HFFc6 (cell line): Measurements from ENCODE around the gene MREG. TPM values are rescaled to one million over a fixed set of nuclear protein-coding genes. Genes with fewer than 3 reads are reported as not detected.
"Not testable (repeated sequence)": the region's sequence is repeated elsewhere in the genome, so short reads cannot be mapped to it uniquely, and the experiment has no call there.

ENCODE experiments used
- DNase-seq: peaks from one replicate; pipeline ENCODE4 v3.0.0-alpha.2; 2018
- H3K27ac Mint-ChIP-seq: 2 replicates; pipeline ENCODE4 v1.8.0; 2020; ENCODE audit warnings: mild to moderate bottlenecking, mixed read lengths
- H3K27me3 Mint-ChIP-seq: 2 replicates; pipeline ENCODE4 v1.8.0; 2021; ENCODE audit warnings: mild to moderate bottlenecking, moderate library complexity, mixed read lengths; ENCODE audit not compliant: insufficient read depth
- H3K36me3 Mint-ChIP-seq: 2 replicates; pipeline ENCODE4 v1.8.0; 2021; ENCODE audit warnings: low read depth, mixed read lengths
- H3K4me1 Mint-ChIP-seq: 2 replicates; pipeline ENCODE4 v1.8.0; 2020; ENCODE audit warnings: low read depth, mixed read lengths
- H3K4me3 Mint-ChIP-seq: 2 replicates; pipeline ENCODE4 v1.8.0; 2020; ENCODE audit warnings: mild to moderate bottlenecking, moderate library complexity, mixed read lengths
- H3K9me3 Mint-ChIP-seq: 2 replicates; pipeline ENCODE4 v1.8.0; 2020; ENCODE audit warnings: mild to moderate bottlenecking, mixed read lengths
- CTCF ChIP-seq: fragments of 200-600 bp; sonication (generic); IDR thresholded peaks from 2 replicates; pipeline ENCODE4 v1.5.0; 2021; ENCODE audit warnings: antibody characterized with exemption, mild to moderate bottlenecking
- total RNA-seq, 6 experiments: library from RNA; stranded (reverse); fragmentation: NEBNext Ultra II Directional; extraction: Animal tissue kit (Norgen Biotek cat#: 25700); gene quantifications; 2 replicates in 1 of 6; 3 replicates in 5 of 6; pipeline ENCODE4 v1.2.3, GENCODE V29; 2021

The MREG gene
- total RNA-seq, 6 experiments from 2014 or later, result 2.0 to 3.5 (median 3.2) TPM

DNA sequence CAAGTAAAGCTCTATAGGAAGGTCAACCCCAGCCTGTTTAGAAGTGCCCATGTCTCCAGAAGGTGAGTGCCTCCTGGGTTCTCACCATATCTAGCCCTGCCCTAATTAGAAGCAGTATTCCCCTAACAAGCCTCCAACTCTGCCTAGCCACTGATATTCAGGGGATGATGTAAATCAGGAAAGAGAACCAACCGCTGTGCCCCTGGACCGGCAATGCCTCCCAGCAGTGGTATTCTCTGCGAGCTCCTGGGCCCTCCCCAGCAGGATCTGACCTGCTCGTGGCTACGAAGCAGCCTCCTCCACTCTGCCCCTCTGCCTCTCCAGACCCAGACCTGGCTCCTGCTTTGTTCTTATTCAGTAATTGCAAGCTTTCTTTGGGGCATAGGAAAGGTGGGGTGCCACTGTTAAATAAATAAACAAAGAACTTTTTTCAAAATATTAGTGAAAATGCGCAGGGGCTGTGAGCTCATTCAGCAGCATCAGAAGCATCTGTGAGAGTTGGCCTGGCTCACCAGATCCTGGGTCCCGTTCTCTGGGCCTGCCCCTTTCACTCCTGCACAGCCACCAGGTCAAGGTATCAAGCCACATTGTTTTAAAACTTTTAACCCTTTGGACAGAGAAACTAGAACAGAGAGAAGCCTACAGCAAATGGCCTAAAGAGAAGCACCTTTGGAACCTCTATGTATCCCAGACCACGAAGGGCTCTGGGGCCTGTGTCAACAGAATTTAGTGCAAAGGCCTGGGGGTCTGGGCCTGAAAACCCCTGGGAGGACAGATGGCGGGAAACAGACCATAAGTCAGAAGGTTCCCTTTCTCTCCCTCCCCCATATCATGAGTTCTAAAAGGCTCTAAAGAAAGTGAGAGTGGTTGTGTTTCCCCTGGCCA, 11.9 kb downstream of the MREG start:
- peaks cover 2% of the 10 kb centered on the region for H3K27me3 Mint-ChIP-seq
- H3K36me3 Mint-ChIP-seq, result no peaks in the 10 kb centered on the region
- DNase-seq, result no peak
- H3K4me3 Mint-ChIP-seq, result no peak overlapping the region
- H3K4me1 Mint-ChIP-seq, result peaks cover 6% of the 10 kb centered on the region
- no peak for TF ChIP-seq CTCF
- H3K27ac Mint-ChIP-seq, result no peak overlapping the region
- no peaks in the 10 kb centered on the region for H3K9me3 Mint-ChIP-seq

DNA sequence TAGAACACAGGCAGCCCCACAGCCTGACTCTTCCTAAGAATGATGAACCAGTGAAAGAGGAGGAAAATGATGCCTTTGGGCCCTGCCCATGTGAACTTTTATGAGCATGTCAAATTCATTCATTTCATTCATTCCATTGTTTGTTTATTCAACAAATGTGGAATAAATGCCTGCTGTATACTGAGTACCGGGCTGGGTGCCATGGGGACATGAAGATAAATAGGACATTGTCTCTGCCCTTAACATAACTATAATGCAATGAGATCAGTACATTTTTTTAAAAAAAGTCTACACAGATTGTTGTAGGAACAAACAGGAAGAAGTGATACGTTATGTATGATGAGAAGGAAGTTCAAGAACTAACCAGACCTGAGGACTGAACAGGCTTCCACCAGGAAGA, 14.7 kb downstream of the MREG start:
- no peak overlapping the region for H3K27ac Mint-ChIP-seq
- TF ChIP-seq CTCF, result no peak
- H3K4me1 Mint-ChIP-seq, result no peaks in the 10 kb centered on the region
- H3K36me3 Mint-ChIP-seq, result no peaks in the 10 kb centered on the region; the same call in 1 of the 2 replicates
- no peaks in the 10 kb centered on the region for H3K9me3 Mint-ChIP-seq
- peak; percentile 28 for DNase-seq
- H3K27me3 Mint-ChIP-seq, result peaks cover 2% of the 10 kb centered on the region
- no peak overlapping the region for H3K4me3 Mint-ChIP-seq

DNA sequence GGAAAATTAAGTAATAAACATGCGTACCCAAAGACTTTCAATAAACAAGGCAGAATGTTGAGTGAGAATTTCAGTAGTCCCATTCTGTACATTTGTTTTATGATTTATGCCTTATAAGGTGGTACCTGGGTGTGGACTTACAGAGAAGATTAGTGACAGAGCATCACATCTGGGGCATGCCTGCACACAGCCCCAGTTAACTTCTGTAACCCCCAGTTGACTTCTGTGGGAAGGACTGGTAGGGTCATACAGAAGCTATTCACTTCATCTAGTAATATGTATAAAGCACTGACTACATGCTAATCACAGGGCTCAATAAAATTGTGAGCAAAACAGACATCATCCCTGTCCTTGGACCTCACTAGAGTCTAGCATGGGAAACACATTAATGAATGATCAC, 16.1 kb downstream of the MREG start:
- H3K36me3 Mint-ChIP-seq, result no peaks in the 10 kb centered on the region; the same call in none of the 2 replicates
- no peak overlapping the region for H3K27ac Mint-ChIP-seq
- DNase-seq, result no peak
- H3K4me1 Mint-ChIP-seq, result no peaks in the 10 kb centered on the region
- no peak for TF ChIP-seq CTCF
- H3K27me3 Mint-ChIP-seq, result peaks cover 5% of the 10 kb centered on the region
- no peaks in the 10 kb centered on the region for H3K9me3 Mint-ChIP-seq
- H3K4me3 Mint-ChIP-seq, result no peak overlapping the region

DNA sequence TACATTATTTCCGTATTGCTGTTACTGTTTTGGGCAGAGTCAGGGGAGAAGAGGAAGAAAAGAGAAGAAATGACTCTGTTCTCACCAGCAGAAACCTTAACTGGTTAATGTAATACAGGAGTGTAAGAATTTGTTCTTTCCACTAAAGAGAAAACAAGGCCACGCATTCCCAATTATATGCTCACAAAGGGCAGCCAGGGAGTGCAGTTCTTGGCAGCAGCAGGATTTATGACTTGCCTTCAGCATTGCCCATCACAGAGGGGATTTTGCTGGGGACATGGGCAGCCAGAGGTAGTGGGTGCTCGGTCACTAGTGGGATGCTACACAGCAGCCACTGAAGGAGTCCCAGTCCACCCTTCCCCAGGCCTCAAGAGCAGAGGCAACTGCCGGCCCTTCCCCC, 18.4 kb downstream of the MREG start:
- no peak for TF ChIP-seq CTCF
- peaks cover 23% of the 10 kb centered on the region for H3K36me3 Mint-ChIP-seq
- no peak for DNase-seq
- peaks cover 19% of the 10 kb centered on the region for H3K9me3 Mint-ChIP-seq
- no peaks in the 10 kb centered on the region for H3K4me1 Mint-ChIP-seq
- H3K4me3 Mint-ChIP-seq, result no peak overlapping the region
- peaks cover 19% of the 10 kb centered on the region for H3K27me3 Mint-ChIP-seq
- H3K27ac Mint-ChIP-seq, result no peak overlapping the region

DNA sequence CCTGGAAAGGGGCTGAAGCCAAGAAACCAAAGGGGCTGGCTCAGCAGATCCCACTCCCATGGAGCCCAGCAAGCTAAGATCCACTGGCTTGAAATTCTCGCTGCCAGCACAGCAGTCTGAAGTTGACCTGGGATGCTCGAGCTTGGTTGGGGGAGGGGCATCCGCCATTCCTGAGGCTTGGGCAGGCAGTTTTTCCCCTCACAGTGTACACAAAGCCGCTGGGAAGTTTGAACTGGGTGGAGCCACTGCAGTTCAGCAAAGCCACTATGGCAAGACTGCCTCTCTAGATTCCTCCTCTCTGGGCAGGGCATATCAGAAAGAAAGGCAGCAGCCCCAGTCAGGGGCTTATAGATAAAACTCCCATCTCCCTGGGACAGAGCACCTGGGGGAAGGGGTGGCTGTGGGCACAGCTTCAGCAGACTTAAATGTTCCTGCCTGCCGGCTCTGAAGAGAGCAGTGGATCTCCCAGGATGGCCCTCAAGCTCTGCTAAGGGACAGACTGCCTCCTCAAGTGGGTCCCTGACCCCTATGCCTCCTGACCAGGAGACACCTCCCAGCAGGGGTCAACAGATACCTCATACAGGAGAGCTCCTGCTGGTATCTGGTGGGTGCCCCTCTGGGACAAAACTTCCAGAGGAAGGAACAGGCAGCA, 24.7 kb downstream of the MREG start:
- H3K27ac Mint-ChIP-seq, H3K4me1 Mint-ChIP-seq, DNase-seq, H3K4me3 Mint-ChIP-seq: not testable (repeated sequence)
- Mint-ChIP-seq H3K9me3 (peaks cover 28% of the 10 kb centered on the region), H3K36me3 (peaks cover 31% of the 10 kb centered on the region), H3K27me3 (peaks cover 24% of the 10 kb centered on the region)

DNA sequence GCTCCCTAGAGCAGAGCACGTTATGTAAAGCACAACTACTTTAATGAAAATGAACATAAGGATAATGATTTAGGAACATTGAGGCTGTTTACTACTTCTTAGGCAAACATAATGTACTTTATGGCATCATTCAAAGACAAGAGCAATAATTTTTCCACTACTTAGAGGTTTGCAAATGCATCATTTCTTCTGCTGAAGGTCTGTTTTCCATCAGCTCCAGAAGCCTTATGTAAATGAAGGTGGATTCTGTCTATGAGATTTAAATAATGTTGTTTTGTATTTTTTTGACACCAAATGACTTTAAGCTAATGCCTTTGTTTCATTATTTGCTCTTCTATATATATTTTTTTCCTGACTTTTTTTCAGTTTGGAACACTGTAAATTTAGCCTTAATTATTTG, 28.1 kb downstream of the MREG start:
- Mint-ChIP-seq H3K9me3 (peaks cover 12% of the 10 kb centered on the region), H3K36me3 (peaks cover 13% of the 10 kb centered on the region), H3K27me3 (peaks cover 9% of the 10 kb centered on the region; the same call in 1 of the 2 replicates), H3K4me3 (no peak overlapping the region), H3K4me1 (peaks cover 8% of the 10 kb centered on the region), H3K27ac (no peak overlapping the region)
- no peak for DNase-seq
- TF ChIP-seq CTCF, result no peak
